SK-N-SH treated with all-trans-retinoic acid at 6 μM for 48 hours (cell line): ENCODE results near the gene ADGRG1.

ENCODE experiments used
- ARNTL ChIP-seq: fragments of 450-650 bp; formaldehyde crosslinking; IDR thresholded peaks from 2 replicates; pipeline ENCODE4 v1.5.0; 2020; ENCODE audit warnings: low read depth, mild to moderate bottlenecking, moderate library complexity, borderline replicate concordance
- ZFP3 ChIP-seq: fragments of 250-450 bp; sonication (Bioruptor Pico); IDR thresholded peaks from 2 replicates; pipeline ENCODE4 v1.5.0; 2020; ENCODE audit warnings: mild to moderate bottlenecking, moderate library complexity
- ZFP30 ChIP-seq: fragments of 450-650 bp; formaldehyde crosslinking; IDR thresholded peaks from 2 replicates; pipeline ENCODE4 v1.5.0; 2022; ENCODE audit warnings: mild to moderate bottlenecking, moderate library complexity
- ZNF565 ChIP-seq: fragments of 450-650 bp; formaldehyde crosslinking; conservative IDR thresholded peaks from 2 replicates; pipeline ENCODE4 v1.5.0; 2020; ENCODE audit warnings: low read depth, mild to moderate bottlenecking, moderate library complexity
- ZNF70 ChIP-seq: fragments of 450-650 bp; formaldehyde crosslinking; IDR thresholded peaks from 2 replicates; pipeline ENCODE4 v1.5.0; 2020; ENCODE audit warnings: mild to moderate bottlenecking, moderate library complexity
- TF ChIP-seq, protein P1 (sequence below): fragments of 250-450 bp; sonication (Bioruptor Pico); IDR thresholded peaks from 2 replicates; pipeline ENCODE4 v1.5.1; 2021; ENCODE audit warnings: mild to moderate bottlenecking, moderate library complexity
- TF ChIP-seq, protein P2 (sequence below): fragments of 250-450 bp; sonication (Bioruptor Pico); IDR thresholded peaks from 2 replicates; pipeline ENCODE4 v1.8.0; 2021; ENCODE audit warnings: low read depth, mild to moderate bottlenecking, moderate library complexity, borderline replicate concordance
- TF ChIP-seq, protein P3 (sequence below): fragments of 250-450 bp; sonication (Bioruptor Pico); IDR thresholded peaks from 2 replicates; pipeline ENCODE4 v1.8.0; 2020; ENCODE audit warnings: mild to moderate bottlenecking, moderate library complexity, borderline replicate concordance

DNA sequence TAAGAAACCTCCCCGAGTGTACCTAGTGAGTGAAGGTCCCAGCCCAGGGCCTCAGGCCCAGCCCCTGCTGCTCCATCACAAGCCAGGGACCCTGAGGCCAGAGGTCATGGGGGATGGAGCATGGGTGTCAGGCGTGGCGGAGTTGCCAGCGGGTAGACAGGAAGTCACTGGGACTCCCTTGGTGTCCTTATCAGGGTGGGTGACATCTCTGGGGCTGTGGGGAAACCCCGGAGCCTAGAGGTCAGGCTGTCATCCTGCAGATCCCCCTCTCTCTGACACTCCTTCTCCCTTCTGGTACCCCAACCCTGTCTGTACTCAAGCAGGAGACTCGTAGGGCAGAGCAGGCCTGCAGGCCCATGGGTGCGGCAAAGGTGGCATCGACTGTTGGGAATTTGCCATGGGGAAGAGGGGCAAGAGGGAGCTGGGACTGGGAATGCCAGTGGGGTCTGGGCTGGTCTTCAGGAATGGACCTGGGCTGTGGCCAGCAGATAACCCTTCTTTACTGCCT is 10.8 kb upstream of the ADGRG1 start:
- no peak for TF ChIP-seq ARNTL (CRISPR knock-in tag)
- TF ChIP-seq, protein P1, sequence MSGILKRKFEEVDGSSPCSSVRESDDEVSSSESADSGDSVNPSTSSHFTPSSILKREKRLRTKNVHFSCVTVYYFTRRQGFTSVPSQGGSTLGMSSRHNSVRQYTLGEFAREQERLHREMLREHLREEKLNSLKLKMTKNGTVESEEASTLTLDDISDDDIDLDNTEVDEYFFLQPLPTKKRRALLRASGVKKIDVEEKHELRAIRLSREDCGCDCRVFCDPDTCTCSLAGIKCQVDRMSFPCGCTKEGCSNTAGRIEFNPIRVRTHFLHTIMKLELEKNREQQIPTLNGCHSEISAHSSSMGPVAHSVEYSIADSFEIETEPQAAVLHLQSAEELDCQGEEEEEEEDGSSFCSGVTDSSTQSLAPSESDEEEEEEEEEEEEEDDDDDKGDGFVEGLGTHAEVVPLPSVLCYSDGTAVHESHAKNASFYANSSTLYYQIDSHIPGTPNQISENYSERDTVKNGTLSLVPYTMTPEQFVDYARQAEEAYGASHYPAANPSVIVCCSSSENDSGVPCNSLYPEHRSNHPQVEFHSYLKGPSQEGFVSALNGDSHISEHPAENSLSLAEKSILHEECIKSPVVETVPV (CRISPR knock-in tag): no peak
- TF ChIP-seq ZFP30 (CRISPR knock-in tag): no peak
- no peak for TF ChIP-seq ZNF565 (CRISPR knock-in tag)
- TF ChIP-seq, protein P2, sequence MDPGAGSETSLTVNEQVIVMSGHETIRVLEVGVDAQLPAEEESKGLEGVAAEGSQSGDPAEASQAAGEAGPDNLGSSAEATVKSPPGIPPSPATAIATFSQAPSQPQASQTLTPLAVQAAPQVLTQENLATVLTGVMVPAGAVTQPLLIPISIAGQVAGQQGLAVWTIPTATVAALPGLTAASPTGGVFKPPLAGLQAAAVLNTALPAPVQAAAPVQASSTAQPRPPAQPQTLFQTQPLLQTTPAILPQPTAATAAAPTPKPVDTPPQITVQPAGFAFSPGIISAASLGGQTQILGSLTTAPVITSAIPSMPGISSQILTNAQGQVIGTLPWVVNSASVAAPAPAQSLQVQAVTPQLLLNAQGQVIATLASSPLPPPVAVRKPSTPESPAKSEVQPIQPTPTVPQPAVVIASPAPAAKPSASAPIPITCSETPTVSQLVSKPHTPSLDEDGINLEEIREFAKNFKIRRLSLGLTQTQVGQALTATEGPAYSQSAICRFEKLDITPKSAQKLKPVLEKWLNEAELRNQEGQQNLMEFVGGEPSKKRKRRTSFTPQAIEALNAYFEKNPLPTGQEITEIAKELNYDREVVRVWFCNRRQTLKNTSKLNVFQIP (CRISPR knock-in tag): no peak
- TF ChIP-seq, protein P3, sequence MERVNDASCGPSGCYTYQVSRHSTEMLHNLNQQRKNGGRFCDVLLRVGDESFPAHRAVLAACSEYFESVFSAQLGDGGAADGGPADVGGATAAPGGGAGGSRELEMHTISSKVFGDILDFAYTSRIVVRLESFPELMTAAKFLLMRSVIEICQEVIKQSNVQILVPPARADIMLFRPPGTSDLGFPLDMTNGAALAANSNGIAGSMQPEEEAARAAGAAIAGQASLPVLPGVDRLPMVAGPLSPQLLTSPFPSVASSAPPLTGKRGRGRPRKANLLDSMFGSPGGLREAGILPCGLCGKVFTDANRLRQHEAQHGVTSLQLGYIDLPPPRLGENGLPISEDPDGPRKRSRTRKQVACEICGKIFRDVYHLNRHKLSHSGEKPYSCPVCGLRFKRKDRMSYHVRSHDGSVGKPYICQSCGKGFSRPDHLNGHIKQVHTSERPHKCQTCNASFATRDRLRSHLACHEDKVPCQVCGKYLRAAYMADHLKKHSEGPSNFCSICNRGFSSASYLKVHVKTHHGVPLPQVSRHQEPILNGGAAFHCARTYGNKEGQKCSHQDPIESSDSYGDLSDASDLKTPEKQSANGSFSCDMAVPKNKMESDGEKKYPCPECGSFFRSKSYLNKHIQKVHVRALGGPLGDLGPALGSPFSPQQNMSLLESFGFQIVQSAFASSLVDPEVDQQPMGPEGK: no peak
- TF ChIP-seq ZNF70 (CRISPR knock-in tag): no peak
- TF ChIP-seq ZFP3: no peak
